Measurements from ENCODE around the gene TRAF2.
"Not testable (repeated sequence)": the region's sequence is repeated elsewhere in the genome, so short reads cannot be mapped to it uniquely, and the experiment has no call there.

Gene TRAF2

GRCh38 chr9:136865768-136866103 lies 20.6 kb upstream of the TRAF2 start:
- peaks cover 8% of the 10 kb centered on the region for H3K36me3 ChIP-seq (ENCODE audit: control insufficient read depth, insufficient read depth, low read length)
- no peak overlapping the region for H2BK15ac ChIP-seq (replicated peaks; ENCODE audit: low read depth)
- peak overlapping the region; percentile 55 for H2BK120ac ChIP-seq (ENCODE audit: low read depth, low read length)
- H2BK5ac ChIP-seq (ENCODE audit: low read length), result no peak overlapping the region
- peak overlapping the region; percentile 45 for H3K4me2 ChIP-seq (ENCODE audit: low read length)
- peak overlapping the region; percentile 89 for H3K18ac ChIP-seq (ENCODE audit: low read length)
- H3K27ac ChIP-seq (ENCODE audit: low read depth, low read length), result peak overlapping the region; percentile 33
- no CpG with 5 or more reads among the region's 20 CpGs for WGBS (ENCODE audit: extremely low coverage, insufficient coverage, low lambda C conversion rate)
- peaks cover 14% of the 10 kb centered on the region for H3K79me1 ChIP-seq (ENCODE audit: low read length)
- no peak overlapping the region for H4K5ac ChIP-seq (ENCODE audit: low read length)
- no peak overlapping the region for H3K23ac ChIP-seq (ENCODE audit: low read length)
- H3K56ac ChIP-seq (ENCODE audit: low read length), result peak overlapping the region; percentile 96
- H4K8ac ChIP-seq (ENCODE audit: low read depth, low read length), result no peak overlapping the region
- DNase-seq, result no peak
- H3K4me1 ChIP-seq (ENCODE audit: control insufficient read depth, low read depth, low read length), result peaks cover 4% of the 10 kb centered on the region
- peak overlapping the region; percentile 86 for H3K4me3 ChIP-seq (ENCODE audit: low read length)
- H3K27me3 ChIP-seq (ENCODE audit: insufficient read depth, low read length, poor library complexity), result no peaks in the 10 kb centered on the region
- H2AK5ac ChIP-seq (ENCODE audit: low read length), result no peak overlapping the region
- peak overlapping the region; percentile 57 for H3K4ac ChIP-seq (ENCODE audit: low read depth, low read length)
- peak overlapping the region; percentile 93 for H3K9ac ChIP-seq (ENCODE audit: low read length)
- peaks cover 10% of the 10 kb centered on the region for H3K79me2 ChIP-seq (ENCODE audit: control insufficient read depth, insufficient read depth, low read length)

- not testable (repeated sequence) for H2AK5ac ChIP-seq (ENCODE audit: low read length); H3K4me1 ChIP-seq (ENCODE audit: control insufficient read depth, low read depth, low read length); H3K23ac ChIP-seq (ENCODE audit: low read length); H3K27me3 ChIP-seq (ENCODE audit: insufficient read depth, low read length, poor library complexity); H3K4ac ChIP-seq (ENCODE audit: low read depth, low read length); H4K8ac ChIP-seq (ENCODE audit: low read depth, low read length); H3K36me3 ChIP-seq (ENCODE audit: control insufficient read depth, insufficient read depth, low read length); H3K56ac ChIP-seq (ENCODE audit: low read length); H3K4me3 ChIP-seq (ENCODE audit: low read length); H3K18ac ChIP-seq (ENCODE audit: low read length); H3K9ac ChIP-seq (ENCODE audit: low read length); H2BK15ac ChIP-seq (replicated peaks; ENCODE audit: low read depth); H3K4me2 ChIP-seq (ENCODE audit: low read length); H2BK5ac ChIP-seq (ENCODE audit: low read length); H2BK120ac ChIP-seq (ENCODE audit: low read depth, low read length); H3K27ac ChIP-seq (ENCODE audit: low read depth, low read length); H4K5ac ChIP-seq (ENCODE audit: low read length); H3K79me2 ChIP-seq (ENCODE audit: control insufficient read depth, insufficient read depth, low read length); DNase-seq
- H3K79me1 ChIP-seq (ENCODE audit: low read length), result peaks cover 14% of the 10 kb centered on the region
- no CpG with 5 or more reads among the region's 29 CpGs for WGBS (ENCODE audit: extremely low coverage, insufficient coverage, low lambda C conversion rate)
These were observed 19.4 kb upstream of the TRAF2 start for GRCh38 chr9:136866898-136867421.

- H3K23ac ChIP-seq (ENCODE audit: low read length), result no peak overlapping the region
- no peak overlapping the region for H3K9ac ChIP-seq (ENCODE audit: low read length)
- H4K5ac ChIP-seq (ENCODE audit: low read length), result no peak overlapping the region
- peaks cover 14% of the 10 kb centered on the region for H3K79me1 ChIP-seq (ENCODE audit: low read length)
- H4K8ac ChIP-seq (ENCODE audit: low read depth, low read length), result no peak overlapping the region
- WGBS (ENCODE audit: extremely low coverage, insufficient coverage, low lambda C conversion rate), result no CpG with 5 or more reads among the region's 18 CpGs
- H3K4ac ChIP-seq (ENCODE audit: low read depth, low read length), result no peak overlapping the region
- H2BK5ac ChIP-seq (ENCODE audit: low read length), result no peak overlapping the region
- no peak overlapping the region for H3K27ac ChIP-seq (ENCODE audit: low read depth, low read length)
- H2BK15ac ChIP-seq (replicated peaks; ENCODE audit: low read depth), result no peak overlapping the region
- no peak overlapping the region for H3K18ac ChIP-seq (ENCODE audit: low read length)
- H2BK120ac ChIP-seq (ENCODE audit: low read depth, low read length), result no peak overlapping the region
- no peak overlapping the region for H3K4me2 ChIP-seq (ENCODE audit: low read length)
- peaks cover 8% of the 10 kb centered on the region for H3K36me3 ChIP-seq (ENCODE audit: control insufficient read depth, insufficient read depth, low read length)
- DNase-seq, result no peak
- no peak overlapping the region for H3K4me3 ChIP-seq (ENCODE audit: low read length)
- H2AK5ac ChIP-seq (ENCODE audit: low read length), result no peak overlapping the region
- H3K4me1 ChIP-seq (ENCODE audit: control insufficient read depth, low read depth, low read length), result peaks cover 4% of the 10 kb centered on the region
- peaks cover 10% of the 10 kb centered on the region for H3K79me2 ChIP-seq (ENCODE audit: control insufficient read depth, insufficient read depth, low read length)
- H3K56ac ChIP-seq (ENCODE audit: low read length), result no peak overlapping the region
- no peaks in the 10 kb centered on the region for H3K27me3 ChIP-seq (ENCODE audit: insufficient read depth, low read length, poor library complexity)
These were observed 18.8 kb upstream of the TRAF2 start for GRCh38 chr9:136867480-136867879.

GRCh38 chr9:136867917-136868316 lies 18.4 kb upstream of the TRAF2 start:
- no peak overlapping the region for H2BK15ac ChIP-seq (replicated peaks; ENCODE audit: low read depth)
- no peak overlapping the region for H3K4me3 ChIP-seq (ENCODE audit: low read length)
- H3K9ac ChIP-seq (ENCODE audit: low read length), result no peak overlapping the region
- H3K79me1 ChIP-seq (ENCODE audit: low read length), result peaks cover 14% of the 10 kb centered on the region
- H2AK5ac ChIP-seq (ENCODE audit: low read length), result no peak overlapping the region
- H3K4me1 ChIP-seq (ENCODE audit: control insufficient read depth, low read depth, low read length), result peaks cover 4% of the 10 kb centered on the region
- no peak overlapping the region for H4K8ac ChIP-seq (ENCODE audit: low read depth, low read length)
- no peak overlapping the region for H2BK120ac ChIP-seq (ENCODE audit: low read depth, low read length)
- DNase-seq, result no peak
- H3K23ac ChIP-seq (ENCODE audit: low read length), result no peak overlapping the region
- H3K56ac ChIP-seq (ENCODE audit: low read length), result no peak overlapping the region
- H3K27ac ChIP-seq (ENCODE audit: low read depth, low read length), result no peak overlapping the region
- no peak overlapping the region for H3K18ac ChIP-seq (ENCODE audit: low read length)
- no peak overlapping the region for H3K4me2 ChIP-seq (ENCODE audit: low read length)
- WGBS (ENCODE audit: extremely low coverage, insufficient coverage, low lambda C conversion rate), result no CpG with 5 or more reads among the region's 18 CpGs
- H3K79me2 ChIP-seq (ENCODE audit: control insufficient read depth, insufficient read depth, low read length), result peaks cover 10% of the 10 kb centered on the region
- no peak overlapping the region for H2BK5ac ChIP-seq (ENCODE audit: low read length)
- H3K27me3 ChIP-seq (ENCODE audit: insufficient read depth, low read length, poor library complexity), result no peaks in the 10 kb centered on the region
- H3K4ac ChIP-seq (ENCODE audit: low read depth, low read length), result no peak overlapping the region
- H3K36me3 ChIP-seq (ENCODE audit: control insufficient read depth, insufficient read depth, low read length), result peaks cover 5% of the 10 kb centered on the region
- no peak overlapping the region for H4K5ac ChIP-seq (ENCODE audit: low read length)

GRCh38 chr9:136868644-136869043 lies 17.7 kb upstream of the TRAF2 start:
- no peak overlapping the region for H4K5ac ChIP-seq (ENCODE audit: low read length)
- peaks cover 4% of the 10 kb centered on the region for H3K4me1 ChIP-seq (ENCODE audit: control insufficient read depth, low read depth, low read length)
- H3K27me3 ChIP-seq (ENCODE audit: insufficient read depth, low read length, poor library complexity), result no peaks in the 10 kb centered on the region
- no peak overlapping the region for H3K23ac ChIP-seq (ENCODE audit: low read length)
- no peak overlapping the region for H2AK5ac ChIP-seq (ENCODE audit: low read length)
- H4K8ac ChIP-seq (ENCODE audit: low read depth, low read length), result no peak overlapping the region
- H3K27ac ChIP-seq (ENCODE audit: low read depth, low read length), result no peak overlapping the region
- no peak overlapping the region for H3K4me2 ChIP-seq (ENCODE audit: low read length)
- H2BK120ac ChIP-seq (ENCODE audit: low read depth, low read length), result no peak overlapping the region
- no peak overlapping the region for H3K9ac ChIP-seq (ENCODE audit: low read length)
- peaks cover 12% of the 10 kb centered on the region for H3K79me1 ChIP-seq (ENCODE audit: low read length)
- H3K4me3 ChIP-seq (ENCODE audit: low read length), result no peak overlapping the region
- no peaks in the 10 kb centered on the region for H3K36me3 ChIP-seq (ENCODE audit: control insufficient read depth, insufficient read depth, low read length)
- no peak overlapping the region for H2BK5ac ChIP-seq (ENCODE audit: low read length)
- no peak overlapping the region for H3K56ac ChIP-seq (ENCODE audit: low read length)
- no peak overlapping the region for H3K18ac ChIP-seq (ENCODE audit: low read length)
- no peak for DNase-seq
- no CpG with 5 or more reads among the region's 11 CpGs for WGBS (ENCODE audit: extremely low coverage, insufficient coverage, low lambda C conversion rate)
- no peak overlapping the region for H2BK15ac ChIP-seq (replicated peaks; ENCODE audit: low read depth)
- peaks cover 10% of the 10 kb centered on the region for H3K79me2 ChIP-seq (ENCODE audit: control insufficient read depth, insufficient read depth, low read length)
- H3K4ac ChIP-seq (ENCODE audit: low read depth, low read length), result no peak overlapping the region

GRCh38 chr9:136869611-136870010 lies 16.7 kb upstream of the TRAF2 start:
- WGBS (ENCODE audit: extremely low coverage, insufficient coverage, low lambda C conversion rate), result no CpG with 5 or more reads among the region's 2 CpGs
- not testable (repeated sequence) for H3K23ac ChIP-seq (ENCODE audit: low read length); H4K5ac ChIP-seq (ENCODE audit: low read length); H3K79me1 ChIP-seq (ENCODE audit: low read length); H2BK5ac ChIP-seq (ENCODE audit: low read length); H3K4ac ChIP-seq (ENCODE audit: low read depth, low read length); H4K8ac ChIP-seq (ENCODE audit: low read depth, low read length); H2BK120ac ChIP-seq (ENCODE audit: low read depth, low read length); H2AK5ac ChIP-seq (ENCODE audit: low read length); H3K9ac ChIP-seq (ENCODE audit: low read length); H3K36me3 ChIP-seq (ENCODE audit: control insufficient read depth, insufficient read depth, low read length); H3K18ac ChIP-seq (ENCODE audit: low read length); DNase-seq; H3K4me2 ChIP-seq (ENCODE audit: low read length); H3K4me1 ChIP-seq (ENCODE audit: control insufficient read depth, low read depth, low read length); H3K27ac ChIP-seq (ENCODE audit: low read depth, low read length); H2BK15ac ChIP-seq (replicated peaks; ENCODE audit: low read depth); H3K56ac ChIP-seq (ENCODE audit: low read length); H3K4me3 ChIP-seq (ENCODE audit: low read length); H3K27me3 ChIP-seq (ENCODE audit: insufficient read depth, low read length, poor library complexity); H3K79me2 ChIP-seq (ENCODE audit: control insufficient read depth, insufficient read depth, low read length)

All from mesendoderm (in vitro differentiated cells).